ENCODE data around the gene INPP5E.

GRCh38 chr9:136429075-136429628 lies 10.5 kb downstream of the INPP5E start:
- TF ChIP-seq POLR2A (IDR thresholded peaks at IDR 0.05; ENCODE audit: low read depth, low read length): 0 out of 2 replicates have a peak, but pooled peaks have one; percentile 37
- no peak for TF ChIP-seq POLR2AphosphoS5 (IDR thresholded peaks at IDR 0.05; ENCODE audit: low read depth, low read length)
- no peak for TF ChIP-seq TAF1 (IDR thresholded peaks at IDR 0.05; ENCODE audit: low read depth, low read length)
- no peak for TF ChIP-seq SPI1 (IDR thresholded peaks at IDR 0.05; ENCODE audit: low read depth, low read length)
- no peak for TF ChIP-seq PAX5 (IDR thresholded peaks at IDR 0.05; ENCODE audit: insufficient read depth, low read length, severe bottlenecking)
